PC-3 (cell line): ENCODE measurements around the gene CACNA1C. TPM values are rescaled to one million over a fixed set of nuclear protein-coding genes. Genes with fewer than 3 reads are reported as not detected.

Experiments used
- ATAC-seq: fragments of 200-7000 bp; cut with Tn5 transposase; 2 replicates; pipeline ENCODE4 v1.9.1; 2020; ENCODE audit warnings: mild to moderate bottlenecking, moderate library complexity
- BruUV-seq: library from RNA; stranded (reverse); fragments of 400-500 nt; replicated peaks from 2 replicates; lab custom pipeline; 2021; lab: Mats Ljungman, UMichigan
- CTCF ChIA-PET: fragments of 300-600 bp; sonication (Branson Sonifier 250); formaldehyde crosslinking; loops from one replicate; lab custom pipeline; 2022; ENCODE audit warnings: antibody characterized with exemption; lab: Charles Lee
- POLR2A ChIA-PET: fragments of 300-600 bp; sonication (Branson Sonifier 250); formaldehyde crosslinking; loops from one replicate; lab custom pipeline; 2022; ENCODE audit warnings: antibody characterized with exemption; ENCODE audit not compliant: unreplicated experiment; lab: Charles Lee
- DNase-seq: peaks from one replicate; pipeline ENCODE4 v3.0.0-alpha.2; 2015
- H2AFZ ChIP-seq: fragments of 300-600 bp; sonication (generic); 2 replicates; pipeline ENCODE4 v1.6.0; 2016; ENCODE audit warnings: antibody characterized with exemption, low read length
- H3F3A ChIP-seq: fragments of 300-600 bp; sonication (generic); one replicate; pipeline ENCODE4 v1.6.0; 2017; ENCODE audit warnings: antibody characterized with exemption, low read length, control low read depth, mild to moderate bottlenecking; ENCODE audit not compliant: unreplicated experiment
- H3K27ac ChIP-seq: fragments of 300-600 bp; sonication (generic); 2 replicates; pipeline ENCODE4 v1.5.1; 2016; ENCODE audit warnings: mild to moderate bottlenecking, low read length
- H3K27me3 ChIP-seq: fragments of 300-600 bp; sonication (generic); 2 replicates; pipeline ENCODE4 v1.6.1; 2016; ENCODE audit warnings: low read length, mixed read lengths
- H3K36me3 ChIP-seq: fragments of 300-600 bp; sonication (generic); 2 replicates; pipeline ENCODE4 v1.6.1; 2016; ENCODE audit warnings: low read depth, mixed run types, low read length, mixed read lengths
- H3K4me1 ChIP-seq: fragments of 300-600 bp; sonication (generic); 2 replicates; pipeline ENCODE4 v1.5.1; 2016; ENCODE audit warnings: low read length; ENCODE audit not compliant: insufficient read depth
- H3K4me2 ChIP-seq: fragments of 300-600 bp; sonication (generic); 2 replicates; pipeline ENCODE4 v1.6.0; 2016; ENCODE audit warnings: low read length
- H3K4me3 ChIP-seq: fragments of 300-600 bp; sonication (generic); 2 replicates; pipeline ENCODE4 v1.5.1; 2016; ENCODE audit warnings: mild to moderate bottlenecking, low read length, mixed read lengths
- H3K79me2 ChIP-seq: fragments of 300-600 bp; sonication (generic); 2 replicates; pipeline ENCODE4 v1.6.1; 2017; ENCODE audit warnings: low read length, mixed read lengths
- H3K9ac ChIP-seq: fragments of 300-600 bp; sonication (generic); 2 replicates; pipeline ENCODE4 v1.6.0; 2016; ENCODE audit warnings: mild to moderate bottlenecking, low read length
- H3K9me2 ChIP-seq: fragments of 300-600 bp; sonication (generic); replicated peaks from 2 replicates; pipeline ENCODE4 v1.6.1; 2016; ENCODE audit warnings: mixed run types, low read length, mixed read lengths
- H3K9me3 ChIP-seq: fragments of 300-600 bp; sonication (generic); 2 replicates; pipeline ENCODE4 v1.6.1; 2016; ENCODE audit warnings: low read length, mixed read lengths
- H4K20me1 ChIP-seq: fragments of 300-600 bp; sonication (generic); 2 replicates; pipeline ENCODE4 v1.6.1; 2016; ENCODE audit warnings: low read length, mixed read lengths
- CTCF ChIP-seq: fragments of 300-600 bp; sonication (generic); conservative IDR thresholded peaks from 2 replicates; pipeline ENCODE4 v1.5.1; 2017; ENCODE audit warnings: antibody characterized with exemption, low read depth, mild to moderate bottlenecking, low read length
- EZH2 ChIP-seq: fragments of 300-600 bp; sonication (generic); IDR thresholded peaks from one replicate; pipeline ENCODE4 v1.6.1; 2017; ENCODE audit warnings: antibody characterized with exemption, mild to moderate bottlenecking, low read length; ENCODE audit not compliant: unreplicated experiment
- EZH2phosphoT487 ChIP-seq: fragments of 300-600 bp; sonication (generic); IDR thresholded peaks from 2 replicates; pipeline ENCODE4 v1.6.1; 2018; ENCODE audit warnings: mild to moderate bottlenecking, antibody characterized with exemption, low read length, borderline replicate concordance
- intact Hi-C: fragments of 100-400 bp; cut with micrococcal nuclease; formaldehyde crosslinking; loops from 2 replicates; pipeline ENCODE4 v1.9.0; 2023
- total RNA-seq: library from RNA; depleted of rRNA; stranded (reverse); fragments of >200 nt; gene quantifications from 2 replicates; pipeline ENCODE4 v1.2.3, GENCODE V29; 2014

The CACNA1C gene
- total RNA-seq, 1 experiment from 2014 or later, result not detected

GRCh38 chr12:2411616-2412304 is 359.0 kb downstream of the CACNA1C start:
- Histone ChIP-seq H3K27ac (no peak overlapping the region), H3K9me2 (no peaks in the 10 kb centered on the region), H3K27me3 (peaks cover 65% of the 10 kb centered on the region), H3K4me3 (no peak overlapping the region), H3K79me2 (no peaks in the 10 kb centered on the region), H3K4me2 (no peak overlapping the region), H3F3A (no peaks in the 10 kb centered on the region), H3K9ac (no peak overlapping the region), H4K20me1 (no peaks in the 10 kb centered on the region), H3K4me1 (no peaks in the 10 kb centered on the region), H3K9me3 (no peaks in the 10 kb centered on the region), H3K36me3 (no peaks in the 10 kb centered on the region), H2AFZ (no peak overlapping the region)
- ATAC-seq, result no peak
- intact Hi-C loops, result no loop called here
- BruUV-seq, result no TSS peak
- ChIA-PET CTCF (no interaction called here), POLR2A (no interaction called here)
- TF ChIP-seq EZH2phosphoT487 (no peak), CTCF (no peak), EZH2 (no peak)
- no peak for DNase-seq

- Histone ChIP-seq H3K4me3 (no peak overlapping the region), H3K9me2 (no peaks in the 10 kb centered on the region), H3K79me2 (no peaks in the 10 kb centered on the region), H3F3A (no peaks in the 10 kb centered on the region), H3K36me3 (no peaks in the 10 kb centered on the region), H3K27ac (no peak overlapping the region), H3K9me3 (no peaks in the 10 kb centered on the region), H3K4me1 (no peaks in the 10 kb centered on the region), H3K4me2 (no peak overlapping the region), H4K20me1 (no peaks in the 10 kb centered on the region), H3K9ac (no peak overlapping the region), H2AFZ (no peak overlapping the region), H3K27me3 (peaks cover 68% of the 10 kb centered on the region)
- ChIA-PET POLR2A (no interaction called here), CTCF (no interaction called here)
- DNase-seq (no peak), ATAC-seq (no peak)
- no peak for TF ChIP-seq CTCF
- no peak for TF ChIP-seq EZH2phosphoT487
- no peak for TF ChIP-seq EZH2
- no TSS peak for BruUV-seq
- intact Hi-C loops, result no loop called here
Measured at GRCh38 chr12:2412305-2412643, 359.5 kb downstream of the CACNA1C start.

GRCh38 chr12:2413301-2413700 is 360.5 kb downstream of the CACNA1C start:
- H3K9ac ChIP-seq, result no peak overlapping the region
- intact Hi-C loops, result no loop called here
- TF ChIP-seq EZH2, result no peak
- TF ChIP-seq CTCF, result no peak
- no peak for TF ChIP-seq EZH2phosphoT487
- BruUV-seq, result no TSS peak
- H3K27me3 ChIP-seq, result peaks cover 69% of the 10 kb centered on the region
- no peaks in the 10 kb centered on the region for H3K4me1 ChIP-seq
- CTCF ChIA-PET, result no interaction called here
- POLR2A ChIA-PET, result no interaction called here
- no peak overlapping the region for H3K4me2 ChIP-seq
- no peak for ATAC-seq
- H4K20me1 ChIP-seq, result no peaks in the 10 kb centered on the region
- no peaks in the 10 kb centered on the region for H3K9me3 ChIP-seq
- no peaks in the 10 kb centered on the region for H3F3A ChIP-seq
- no peak overlapping the region for H3K4me3 ChIP-seq
- no peak for DNase-seq
- no peaks in the 10 kb centered on the region for H3K9me2 ChIP-seq
- no peak overlapping the region for H2AFZ ChIP-seq
- no peaks in the 10 kb centered on the region for H3K79me2 ChIP-seq
- no peak overlapping the region for H3K27ac ChIP-seq
- H3K36me3 ChIP-seq, result no peaks in the 10 kb centered on the region
